Measurements from ENCODE around the gene SYNPR. TPM values are rescaled to one million over a fixed set of nuclear protein-coding genes. Genes with fewer than 3 reads are reported as not detected.
A peak's percentile ranks its signal among the peaks of the same experiment; 100 is the strongest.

The SYNPR gene
- total RNA-seq, 1 experiment from 2014 or later: not detected

GRCh38 chr3:63523100-63523499 is 245.0 kb downstream of the SYNPR start:
- Mint-ChIP-seq H3K9me3 (ENCODE audit: unreplicated experiment) (no peaks in the 10 kb centered on the region), H3K27me3 (ENCODE audit: insufficient read depth, unreplicated experiment) (peaks cover 4% of the 10 kb centered on the region), H3K4me3 (ENCODE audit: unreplicated experiment) (no peak overlapping the region), H3K4me1 (ENCODE audit: low read depth, unreplicated experiment) (peaks cover 6% of the 10 kb centered on the region), H3K27ac (ENCODE audit: unreplicated experiment) (no peak overlapping the region), H3K36me3 (ENCODE audit: insufficient read depth, unreplicated experiment) (no peaks in the 10 kb centered on the region)
- CTCF ChIA-PET: no interaction called here
- H3K4me1 ChIP-seq: no peaks in the 10 kb centered on the region
- no peaks in the 10 kb centered on the region for H3K36me3 ChIP-seq (ENCODE audit: control insufficient read depth, insufficient read depth, low read length)
- DNase-seq: peak in 1 of 2 experiments; percentile 3
- H3K27me3 ChIP-seq (replicated peaks; ENCODE audit: control insufficient read depth, insufficient read depth, low read length): no peaks in the 10 kb centered on the region
- POLR2A ChIA-PET: no interaction called here
- TF ChIP-seq CTCF (IDR thresholded peaks at IDR 0.05; ENCODE audit: insufficient read depth in 1 of 2, low read depth in 1 of 2, low read length in 1 of 2, severe bottlenecking in 1 of 2, unreplicated experiment in 1 of 2): no peak
- BruUV-seq (replicated peaks): no TSS peak
- no peaks in the 10 kb centered on the region for H3K9me3 ChIP-seq
- intact Hi-C loops (cut with micrococcal nuclease; ENCODE audit: unreplicated experiment): no loop called here
- no peak overlapping the region for H3K4me3 ChIP-seq (ENCODE audit: low read depth, low read length)

- Mint-ChIP-seq H3K27ac (ENCODE audit: unreplicated experiment) (no peak overlapping the region), H3K9me3 (ENCODE audit: unreplicated experiment) (no peaks in the 10 kb centered on the region), H3K27me3 (ENCODE audit: insufficient read depth, unreplicated experiment) (peaks cover 4% of the 10 kb centered on the region), H3K4me1 (ENCODE audit: low read depth, unreplicated experiment) (no peaks in the 10 kb centered on the region), H3K36me3 (ENCODE audit: insufficient read depth, unreplicated experiment) (no peaks in the 10 kb centered on the region), H3K4me3 (ENCODE audit: unreplicated experiment) (no peak overlapping the region)
- no peaks in the 10 kb centered on the region for H3K36me3 ChIP-seq (ENCODE audit: control insufficient read depth, insufficient read depth, low read length)
- no peak for DNase-seq
- intact Hi-C loops (cut with micrococcal nuclease; ENCODE audit: unreplicated experiment): no loop called here
- no peak for TF ChIP-seq CTCF (IDR thresholded peaks at IDR 0.05; ENCODE audit: insufficient read depth in 1 of 2, low read depth in 1 of 2, low read length in 1 of 2, severe bottlenecking in 1 of 2, unreplicated experiment in 1 of 2)
- ChIA-PET CTCF (no interaction called here), POLR2A (no interaction called here)
- H3K4me3 ChIP-seq (ENCODE audit: low read depth, low read length): no peak overlapping the region
- no TSS peak for BruUV-seq (replicated peaks)
- H3K9me3 ChIP-seq: no peaks in the 10 kb centered on the region
- no peaks in the 10 kb centered on the region for H3K4me1 ChIP-seq
- no peaks in the 10 kb centered on the region for H3K27me3 ChIP-seq (replicated peaks; ENCODE audit: control insufficient read depth, insufficient read depth, low read length)
These were observed 250.4 kb downstream of the SYNPR start for GRCh38 chr3:63528325-63529000.

- intact Hi-C loops (cut with micrococcal nuclease; ENCODE audit: unreplicated experiment): no loop called here
- no TSS peak for BruUV-seq (replicated peaks)
- Histone ChIP-seq H3K4me1 (no peaks in the 10 kb centered on the region), H3K4me3 (ENCODE audit: low read depth, low read length) (no peak overlapping the region), H3K36me3 (ENCODE audit: control insufficient read depth, insufficient read depth, low read length) (no peaks in the 10 kb centered on the region), H3K27me3 (replicated peaks; ENCODE audit: control insufficient read depth, insufficient read depth, low read length) (no peaks in the 10 kb centered on the region), H3K9me3 (no peaks in the 10 kb centered on the region)
- no peaks in the 10 kb centered on the region for H3K27me3 Mint-ChIP-seq (ENCODE audit: insufficient read depth, unreplicated experiment)
- H3K4me3 Mint-ChIP-seq (ENCODE audit: unreplicated experiment): no peak overlapping the region
- TF ChIP-seq CTCF (IDR thresholded peaks at IDR 0.05; ENCODE audit: insufficient read depth in 1 of 2, low read depth in 1 of 2, low read length in 1 of 2, severe bottlenecking in 1 of 2, unreplicated experiment in 1 of 2): no peak
- POLR2A ChIA-PET: no interaction called here
- H3K27ac Mint-ChIP-seq (ENCODE audit: unreplicated experiment): no peak overlapping the region
- no peaks in the 10 kb centered on the region for H3K9me3 Mint-ChIP-seq (ENCODE audit: unreplicated experiment)
- H3K36me3 Mint-ChIP-seq (ENCODE audit: insufficient read depth, unreplicated experiment): no peaks in the 10 kb centered on the region
- no peaks in the 10 kb centered on the region for H3K4me1 Mint-ChIP-seq (ENCODE audit: low read depth, unreplicated experiment)
- CTCF ChIA-PET: no interaction called here
- DNase-seq: no peak
These were observed 254.4 kb downstream of the SYNPR start for GRCh38 chr3:63532521-63532920.
